Posterior vena cava (tissue), 2 donors: ENCODE measurements around the gene CHAC2. TPM values are rescaled to one million over a fixed set of nuclear protein-coding genes. Genes with fewer than 3 reads are reported as not detected.

Source experiments
- DNase-seq: peaks from one replicate; pipeline ENCODE4 v3.0.0-alpha.2; 2020; ENCODE audit warnings: low spot score
- intact Hi-C, 2 donors: fragments of 100-400 bp; cut with DNase I; formaldehyde crosslinking; loops; one replicate each; pipeline versions ENCODE4 v1.14.1 to v1.14.2; 2022 to 2023
- total RNA-seq, 2 donors: library from RNA; stranded (reverse); fragmentation: NEBNext Ultra II Directional; extraction: Animal tissue kit (Norgen Biotek cat#: 25700); gene quantifications; one replicate each; pipeline ENCODE4 v1.2.1, GENCODE V29; 2021
- donor health status: DM: yes; HTN: yes; CAD: no.
- donor health status: DM: yes; HTN: yes; CAD: no.

The CHAC2 gene
- total RNA-seq, 2 donors from 2014 or later: 1.5 to 3.1 TPM

DNA sequence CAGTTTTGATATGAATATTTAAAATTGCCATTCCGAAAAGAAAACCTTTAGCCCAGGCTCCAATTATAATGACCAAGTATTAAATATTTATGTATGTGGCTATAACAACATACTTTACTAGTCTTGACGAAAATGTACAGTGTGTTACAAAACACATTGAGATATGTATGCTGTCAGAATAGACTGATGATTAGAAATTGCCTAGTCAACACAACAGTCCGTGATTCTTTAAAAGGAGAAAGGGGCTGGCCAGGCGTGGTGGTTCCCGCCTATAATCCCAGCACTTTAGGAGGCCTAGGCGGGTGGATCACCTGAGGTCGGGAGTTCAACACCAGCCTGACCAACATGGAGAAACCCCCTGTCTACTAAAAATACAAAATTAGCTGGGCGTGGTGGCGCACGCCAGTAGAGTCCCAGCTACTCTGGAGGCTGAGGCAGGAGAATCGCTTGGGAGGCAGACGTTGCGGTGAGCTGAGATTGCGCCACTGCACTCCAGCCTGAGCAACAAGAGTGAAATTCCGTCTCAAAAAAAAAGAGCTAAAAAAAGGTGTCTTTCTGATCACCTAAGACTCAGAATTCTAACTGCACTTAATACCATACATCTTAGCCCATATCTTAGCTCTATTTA is 1.8 kb downstream of the CHAC2 start:
- intact Hi-C loops: loop anchor here in 1 of 2 donors (5.0 kb wide), 1 partner anchor 1728 kb away; no protein-coding TSS in a partner anchor
- no peak for DNase-seq

DNA sequence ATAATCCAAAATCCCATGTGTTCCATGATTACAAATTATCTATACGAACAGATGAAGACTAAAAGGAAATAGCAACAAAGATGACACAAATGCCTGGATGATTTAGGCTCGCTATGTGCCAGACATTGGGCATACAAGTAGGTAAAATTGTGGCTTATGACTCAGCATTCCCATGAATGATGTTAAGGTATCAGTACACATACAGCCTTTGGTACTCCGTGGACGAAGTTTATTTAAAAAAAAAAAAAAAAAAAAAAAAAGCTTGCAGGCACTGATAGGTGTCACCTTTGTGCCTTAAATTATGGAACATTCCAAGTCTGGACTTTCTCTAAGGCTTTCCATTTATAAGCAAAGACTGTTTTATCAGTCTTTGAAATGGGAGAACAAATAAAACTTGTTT is 2.7 kb downstream of the CHAC2 start:
- no peak for DNase-seq
- intact Hi-C loops: no loop called here

- intact Hi-C loops: no loop called here
- no peak for DNase-seq
These were observed 9.5 kb downstream of the CHAC2 start for GRCh38 chr2:53777134-53777533.

- intact Hi-C loops: no loop called here
- DNase-seq: no peak
These were observed 11.0 kb downstream of the CHAC2 start for GRCh38 chr2:53778536-53779162.

DNA sequence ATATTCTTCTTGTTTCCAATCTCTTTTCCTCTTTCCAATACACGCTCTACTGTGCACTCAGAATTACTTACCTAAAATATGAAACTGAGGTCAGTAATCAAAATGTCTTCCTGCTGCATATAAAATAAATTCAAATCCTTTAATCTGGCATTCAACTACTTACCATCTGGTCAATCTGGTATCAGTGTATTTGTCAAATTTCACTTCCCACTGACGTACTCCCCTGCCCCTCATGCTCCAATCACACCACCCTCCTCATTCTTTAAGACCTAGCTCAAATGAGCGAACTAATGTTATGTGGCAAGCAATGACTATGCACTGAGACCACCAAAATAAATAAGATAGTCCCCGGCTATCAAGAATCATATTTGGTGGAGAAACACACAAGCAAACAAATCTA is 12.5 kb downstream of the CHAC2 start:
- intact Hi-C loops: no loop called here

DNA sequence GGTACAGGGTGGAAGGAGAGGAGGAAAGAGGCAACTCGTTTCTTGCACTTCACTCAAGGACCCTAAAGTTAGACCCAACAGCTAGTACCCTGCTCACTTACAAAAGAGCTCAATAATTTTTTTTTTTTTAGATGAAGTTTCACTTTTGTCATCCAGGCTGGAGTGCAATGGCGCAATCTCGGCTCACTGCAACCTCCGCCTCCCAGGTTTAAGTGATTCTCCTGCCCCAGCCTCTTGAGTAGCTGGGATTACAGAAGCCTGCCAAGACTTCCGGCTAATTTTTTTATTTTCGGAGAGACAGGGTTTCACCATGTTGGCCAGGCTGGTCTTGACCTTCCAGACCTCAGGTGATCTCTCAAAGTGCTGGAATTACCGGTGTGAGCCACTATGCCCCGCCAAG is 15.1 kb downstream of the CHAC2 start:
- no peak for DNase-seq
- intact Hi-C loops: no loop called here

More for the DNA sequence above, 12.5 kb downstream of the CHAC2 start:
- no peak for DNase-seq

- intact Hi-C loops: no loop called here
These were observed 16.8 kb downstream of the CHAC2 start for GRCh38 chr2:53784436-53784835.

DNA sequence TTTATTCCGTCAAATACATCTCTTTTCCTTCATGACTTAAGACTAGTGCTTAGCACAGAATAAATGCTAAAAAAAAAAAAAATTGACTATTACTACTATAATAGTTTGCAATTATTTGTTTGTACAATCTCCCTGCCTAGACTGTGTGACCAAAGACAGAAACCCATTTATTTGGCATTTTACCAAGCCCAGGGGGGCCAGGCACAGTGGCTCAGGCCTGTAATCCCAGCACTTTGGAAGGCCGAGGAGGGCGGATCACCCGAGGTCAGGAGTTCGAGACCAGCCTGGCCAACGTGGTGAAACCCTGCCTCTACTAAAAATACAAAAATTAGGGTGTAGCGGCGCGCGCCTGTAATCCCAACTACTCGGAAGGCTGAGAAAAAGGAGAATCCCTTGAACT is 17.8 kb downstream of the CHAC2 start:
- no peak for DNase-seq
- intact Hi-C loops: no loop called here

More at GRCh38 chr2:53784436-53784835, 16.8 kb downstream of the CHAC2 start:
- no peak for DNase-seq

- intact Hi-C loops: no loop called here
- no peak for DNase-seq
These were observed 18.7 kb downstream of the CHAC2 start for GRCh38 chr2:53786352-53786704.

- intact Hi-C loops: no loop called here
- DNase-seq: peak; percentile 97
These were observed 19.4 kb downstream of the CHAC2 start, which contains the start of the genes ASB3 and ERLEC1 for GRCh38 chr2:53786705-53787613. Gene ASB3 (minus strand): TSS chr2:53786953. CDS start chr2:53765572, 21,381 bp downstream. Gene ERLEC1 (plus strand): TSS chr2:53787044. CDS start chr2:53787211, 167 bp downstream.

- intact Hi-C loops: no loop called here
These were observed 20.1 kb downstream of the CHAC2 start for GRCh38 chr2:53787614-53788289.

GRCh38 chr2:53793261-53793660 is 25.7 kb downstream of the CHAC2 start:
- intact Hi-C loops: no loop called here
- DNase-seq: no peak

More at GRCh38 chr2:53787614-53788289, 20.1 kb downstream of the CHAC2 start:
- DNase-seq: no peak

- DNase-seq: no peak
- intact Hi-C loops: no loop called here
These were observed 26.2 kb downstream of the CHAC2 start for GRCh38 chr2:53793821-53794220.

- intact Hi-C loops: no loop called here
- DNase-seq: no peak
These were observed 33.9 kb downstream of the CHAC2 start for GRCh38 chr2:53801547-53801946.

- intact Hi-C loops: no loop called here
- DNase-seq: no peak
These were observed 35.1 kb downstream of the CHAC2 start for GRCh38 chr2:53802617-53803151.

DNA sequence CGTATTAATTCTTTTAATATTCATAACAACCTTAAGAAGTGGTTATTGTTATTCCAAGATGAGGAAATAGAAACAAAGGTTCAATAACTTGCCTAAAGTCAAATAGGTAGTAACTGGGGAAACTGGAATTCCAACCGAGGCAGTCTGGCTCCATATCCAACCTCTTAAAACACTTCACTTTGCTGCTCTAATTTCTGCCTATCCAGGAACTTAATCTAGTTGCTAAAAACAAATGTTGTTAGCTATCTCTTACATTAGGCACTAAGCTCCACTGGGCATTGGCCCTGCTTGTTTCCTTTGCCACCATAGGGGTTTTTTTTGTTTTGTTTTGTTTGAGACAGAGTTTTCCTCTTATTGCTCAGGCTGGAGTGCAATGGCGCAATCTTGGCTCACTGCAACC is 44.0 kb downstream of the CHAC2 start:
- DNase-seq: no peak
- intact Hi-C loops: loop anchor here in 1 of 2 donors (2.0 to 10.0 kb wide), 2 partner anchors 69 to 1667 kb away; no protein-coding TSS in a partner anchor

DNA sequence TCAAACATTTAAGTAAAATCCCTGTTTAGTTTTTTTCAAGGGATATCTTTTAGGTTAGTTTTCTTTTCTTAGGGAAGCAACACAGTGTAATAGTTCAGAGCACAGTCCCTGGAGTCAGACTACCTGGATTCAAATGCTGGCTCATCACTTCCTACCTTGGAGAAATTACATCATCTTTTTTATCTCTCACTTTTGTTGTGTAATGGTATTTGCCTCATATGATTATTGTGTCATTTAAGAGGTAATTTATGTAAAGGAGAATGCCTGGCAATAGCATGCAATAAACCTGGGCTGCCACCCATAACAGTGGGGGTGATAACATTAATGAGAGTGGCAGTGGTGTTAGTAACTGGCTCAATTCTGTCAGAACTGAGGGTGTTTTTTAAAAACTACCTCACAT is 45.5 kb downstream of the CHAC2 start:
- DNase-seq: no peak
- intact Hi-C loops: loop anchor here in 1 of 2 donors (10.0 kb wide), 1 partner anchor 1668 kb away; no protein-coding TSS in a partner anchor

GRCh38 chr2:53818854-53819435 is 51.3 kb downstream of the CHAC2 start:
- no peak for DNase-seq
- intact Hi-C loops: loop anchor here in 1 of 2 donors (10.0 kb wide), 1 partner anchor 1674 kb away; no protein-coding TSS in a partner anchor
